ENCODE data around the gene PDE8A. TPM values are rescaled to one million over a fixed set of nuclear protein-coding genes. Genes with fewer than 3 reads are reported as not detected.
A peak's percentile ranks its signal among the peaks of the same experiment; 100 is the strongest.

PDE8A gene
- total RNA-seq, 1 experiment from 2014 or later, result 30.4 TPM

- DNase-seq (ENCODE audit: low spot score), result no peak
These were observed 49.7 kb downstream of the PDE8A start for GRCh38 chr15:85031086-85031943.

- DNase-seq (ENCODE audit: low spot score), result no peak
These were observed 50.4 kb downstream of the PDE8A start for GRCh38 chr15:85031944-85032558.

- no peak for DNase-seq (ENCODE audit: low spot score)
These were observed 51.5 kb downstream of the PDE8A start for GRCh38 chr15:85033148-85033547.

- DNase-seq (ENCODE audit: low spot score), result no peak
These were observed 52.6 kb downstream of the PDE8A start for GRCh38 chr15:85034276-85034675.

GRCh38 chr15:85035980-85036379, 54.3 kb downstream of the PDE8A start:
- peak; percentile 36 for DNase-seq (ENCODE audit: low spot score)

GRCh38 chr15:85036716-85037115, 55.1 kb downstream of the PDE8A start:
- DNase-seq (ENCODE audit: low spot score), result no peak

GRCh38 chr15:85037641-85038040, 56.0 kb downstream of the PDE8A start:
- DNase-seq (ENCODE audit: low spot score), result no peak

GRCh38 chr15:85041230-85041629, 59.6 kb downstream of the PDE8A start:
- no peak for DNase-seq (ENCODE audit: low spot score)

GRCh38 chr15:85044251-85044853, 62.7 kb downstream of the PDE8A start:
- peak; percentile 83 for DNase-seq (ENCODE audit: low spot score)

GRCh38 chr15:85044894-85045293, 63.2 kb downstream of the PDE8A start:
- DNase-seq (ENCODE audit: low spot score), result no peak

GRCh38 chr15:85045615-85046014, 64.0 kb downstream of the PDE8A start:
- DNase-seq (ENCODE audit: low spot score), result no peak

GRCh38 chr15:85047271-85047948, 65.8 kb downstream of the PDE8A start:
- DNase-seq (ENCODE audit: low spot score), result peak; percentile 77

- DNase-seq (ENCODE audit: low spot score), result peak; percentile 35
These were observed 66.8 kb downstream of the PDE8A start for GRCh38 chr15:85048430-85048829.

GRCh38 chr15:85049805-85050204, 68.1 kb downstream of the PDE8A start:
- DNase-seq (ENCODE audit: low spot score), result no peak

- DNase-seq (ENCODE audit: low spot score), result no peak
These were observed 78.1 kb downstream of the PDE8A start for GRCh38 chr15:85059734-85060133.

GRCh38 chr15:85062560-85062959, 80.9 kb downstream of the PDE8A start:
- DNase-seq (ENCODE audit: low spot score), result no peak

GRCh38 chr15:85063088-85063487, 81.4 kb downstream of the PDE8A start:
- no peak for DNase-seq (ENCODE audit: low spot score)

GRCh38 chr15:85063522-85064079, 81.9 kb downstream of the PDE8A start:
- no peak for DNase-seq (ENCODE audit: low spot score)

- no peak for DNase-seq (ENCODE audit: low spot score)
These were observed 83.1 kb downstream of the PDE8A start for GRCh38 chr15:85064710-85065109.

- no peak for DNase-seq (ENCODE audit: low spot score)
These were observed 89.4 kb downstream of the PDE8A start for GRCh38 chr15:85071061-85071460.

GRCh38 chr15:85071504-85071903, 89.8 kb downstream of the PDE8A start:
- no peak for DNase-seq (ENCODE audit: low spot score)

- DNase-seq (ENCODE audit: low spot score), result no peak
These were observed 91.3 kb downstream of the PDE8A start for GRCh38 chr15:85072917-85073316.
